SK-N-SH treated with all-trans-retinoic acid at 6 μM for 48 hours (cell line): ENCODE data around the gene AGAP5.

Experiments used
- ATAC-seq: fragments of 200-7000 bp; cut with Tn5 transposase; 3 replicates; pipeline ENCODE4 v1.9.1; 2020; ENCODE audit warnings: mild to moderate bottlenecking, moderate library complexity
- CSDC2 ChIP-seq: fragments of 250-450 bp; sonication (Bioruptor Pico); IDR thresholded peaks from 2 replicates; pipeline ENCODE4 v1.5.0; 2020; ENCODE audit warnings: mild to moderate bottlenecking, moderate library complexity
- PPARA ChIP-seq: fragments of 250-450 bp; sonication (Bioruptor Pico); IDR thresholded peaks from 2 replicates; pipeline ENCODE4 v1.5.0; 2020; ENCODE audit warnings: mild to moderate bottlenecking, borderline replicate concordance
- ZNF565 ChIP-seq: fragments of 450-650 bp; formaldehyde crosslinking; conservative IDR thresholded peaks from 2 replicates; pipeline ENCODE4 v1.5.0; 2020; ENCODE audit warnings: low read depth, mild to moderate bottlenecking, moderate library complexity
- TF ChIP-seq, protein P1 (sequence below): fragments of 250-450 bp; sonication (Bioruptor Pico); IDR thresholded peaks from 2 replicates; pipeline ENCODE4 v1.5.0; 2020; ENCODE audit warnings: mild to moderate bottlenecking, moderate library complexity
- TF ChIP-seq, protein P2 (sequence below): fragments of 250-450 bp; sonication (Bioruptor Pico); IDR thresholded peaks from 2 replicates; pipeline ENCODE4 v1.8.0; 2021; ENCODE audit warnings: low read depth, mild to moderate bottlenecking, moderate library complexity, borderline replicate concordance

AGAP5 gene

DNA sequence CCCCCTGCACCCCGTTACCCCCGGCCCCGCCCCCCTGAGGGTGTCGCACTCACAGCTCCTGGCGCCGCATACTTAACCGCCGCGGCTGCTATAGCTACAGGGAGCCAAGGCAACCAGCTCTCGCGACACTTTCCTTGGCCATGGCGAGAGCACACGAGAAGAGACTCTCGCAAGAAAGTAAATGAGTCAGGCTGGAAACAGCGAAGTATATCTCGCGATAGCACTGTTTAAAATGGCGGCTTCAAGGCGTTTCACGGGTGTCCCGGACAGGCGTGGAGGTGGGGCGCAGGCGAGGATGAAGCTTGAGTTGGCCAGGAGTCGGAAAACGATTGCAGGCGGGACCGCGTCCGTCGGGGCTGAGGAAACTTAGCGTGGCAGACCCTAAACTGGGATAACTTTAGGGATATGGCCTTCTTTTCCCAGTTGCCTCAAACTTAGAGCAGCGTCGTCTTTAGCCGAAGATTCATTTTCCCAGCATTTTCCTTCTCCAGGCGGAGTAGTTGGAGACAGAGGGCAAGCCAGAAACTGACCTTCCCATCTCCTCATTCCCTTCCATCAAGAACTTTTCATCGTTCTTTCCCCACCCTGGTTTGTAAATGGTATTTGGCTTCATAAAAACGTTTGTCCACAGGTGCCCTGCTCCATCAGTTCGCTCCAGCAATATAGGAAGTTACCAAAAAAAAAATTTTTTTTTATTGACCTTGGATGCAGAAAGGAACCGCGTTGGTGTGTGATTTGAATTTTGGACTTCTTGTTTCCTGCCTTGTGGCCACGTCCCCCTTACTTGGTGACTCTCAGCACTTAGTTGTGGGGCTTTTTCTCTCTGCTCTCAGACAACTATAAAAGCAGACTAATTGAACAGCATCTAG, 71.8 kb downstream of the AGAP5 start:
- ATAC-seq, result peak; percentile 97
- TF ChIP-seq ZNF565 (CRISPR knock-in tag) (0 out of 2 replicates have a peak, but pooled peaks have one; percentile 32), CSDC2 (CRISPR knock-in tag) (no peak)
- TF ChIP-seq, all 23 proteins: peak for 1

DNA sequence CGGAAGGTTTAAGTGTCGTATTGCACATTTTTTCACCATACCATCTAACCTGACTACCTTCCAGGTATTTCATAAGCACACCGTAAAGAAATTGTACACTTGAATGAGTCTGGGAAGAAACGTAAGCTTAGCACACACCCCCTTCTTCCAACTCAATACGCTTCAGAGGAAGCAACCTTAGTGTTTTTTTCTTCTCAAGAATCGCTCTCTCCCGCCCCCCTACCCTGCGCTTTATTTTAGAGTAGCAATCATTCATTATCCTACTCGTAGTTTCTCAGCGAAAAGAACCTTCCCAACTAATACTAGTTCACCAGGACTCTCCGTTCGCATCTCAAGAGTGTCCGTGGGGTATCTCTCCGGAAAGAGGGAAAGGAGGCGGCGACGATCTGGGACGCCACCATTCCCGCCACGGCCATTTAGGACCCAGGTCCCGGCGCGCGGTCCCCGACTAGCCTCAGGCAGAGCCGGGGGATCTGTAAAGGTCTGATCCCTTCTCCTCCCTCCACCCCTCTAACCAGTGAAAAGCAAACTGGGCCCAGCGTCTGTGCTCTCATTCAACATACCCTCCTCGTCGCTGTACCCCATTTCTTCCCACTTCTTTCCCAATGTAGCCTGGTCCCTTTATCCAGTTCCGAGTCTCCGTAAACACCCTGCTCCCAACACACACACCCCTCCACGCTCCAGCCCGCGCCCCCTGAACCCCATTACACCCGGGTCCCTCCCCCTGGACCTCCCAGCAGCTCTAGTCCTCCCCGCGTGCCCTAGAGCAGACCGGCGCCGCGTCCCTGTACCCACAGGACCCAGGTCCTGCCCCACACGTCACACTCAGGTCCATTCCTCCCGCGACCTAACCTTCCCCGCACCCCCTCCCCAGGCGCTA, 72.7 kb downstream of the AGAP5 start:
- TF ChIP-seq, protein P1, sequence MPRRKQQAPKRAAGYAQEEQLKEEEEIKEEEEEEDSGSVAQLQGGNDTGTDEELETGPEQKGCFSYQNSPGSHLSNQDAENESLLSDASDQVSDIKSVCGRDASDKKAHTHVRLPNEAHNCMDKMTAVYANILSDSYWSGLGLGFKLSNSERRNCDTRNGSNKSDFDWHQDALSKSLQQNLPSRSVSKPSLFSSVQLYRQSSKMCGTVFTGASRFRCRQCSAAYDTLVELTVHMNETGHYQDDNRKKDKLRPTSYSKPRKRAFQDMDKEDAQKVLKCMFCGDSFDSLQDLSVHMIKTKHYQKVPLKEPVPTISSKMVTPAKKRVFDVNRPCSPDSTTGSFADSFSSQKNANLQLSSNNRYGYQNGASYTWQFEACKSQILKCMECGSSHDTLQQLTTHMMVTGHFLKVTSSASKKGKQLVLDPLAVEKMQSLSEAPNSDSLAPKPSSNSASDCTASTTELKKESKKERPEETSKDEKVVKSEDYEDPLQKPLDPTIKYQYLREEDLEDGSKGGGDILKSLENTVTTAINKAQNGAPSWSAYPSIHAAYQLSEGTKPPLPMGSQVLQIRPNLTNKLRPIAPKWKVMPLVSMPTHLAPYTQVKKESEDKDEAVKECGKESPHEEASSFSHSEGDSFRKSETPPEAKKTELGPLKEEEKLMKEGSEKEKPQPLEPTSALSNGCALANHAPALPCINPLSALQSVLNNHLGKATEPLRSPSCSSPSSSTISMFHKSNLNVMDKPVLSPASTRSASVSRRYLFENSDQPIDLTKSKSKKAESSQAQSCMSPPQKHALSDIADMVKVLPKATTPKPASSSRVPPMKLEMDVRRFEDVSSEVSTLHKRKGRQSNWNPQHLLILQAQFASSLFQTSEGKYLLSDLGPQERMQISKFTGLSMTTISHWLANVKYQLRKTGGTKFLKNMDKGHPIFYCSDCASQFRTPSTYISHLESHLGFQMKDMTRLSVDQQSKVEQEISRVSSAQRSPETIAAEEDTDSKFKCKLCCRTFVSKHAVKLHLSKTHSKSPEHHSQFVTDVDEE (CRISPR knock-in tag), result no peak
- no peak for TF ChIP-seq PPARA
- TF ChIP-seq, protein P2, sequence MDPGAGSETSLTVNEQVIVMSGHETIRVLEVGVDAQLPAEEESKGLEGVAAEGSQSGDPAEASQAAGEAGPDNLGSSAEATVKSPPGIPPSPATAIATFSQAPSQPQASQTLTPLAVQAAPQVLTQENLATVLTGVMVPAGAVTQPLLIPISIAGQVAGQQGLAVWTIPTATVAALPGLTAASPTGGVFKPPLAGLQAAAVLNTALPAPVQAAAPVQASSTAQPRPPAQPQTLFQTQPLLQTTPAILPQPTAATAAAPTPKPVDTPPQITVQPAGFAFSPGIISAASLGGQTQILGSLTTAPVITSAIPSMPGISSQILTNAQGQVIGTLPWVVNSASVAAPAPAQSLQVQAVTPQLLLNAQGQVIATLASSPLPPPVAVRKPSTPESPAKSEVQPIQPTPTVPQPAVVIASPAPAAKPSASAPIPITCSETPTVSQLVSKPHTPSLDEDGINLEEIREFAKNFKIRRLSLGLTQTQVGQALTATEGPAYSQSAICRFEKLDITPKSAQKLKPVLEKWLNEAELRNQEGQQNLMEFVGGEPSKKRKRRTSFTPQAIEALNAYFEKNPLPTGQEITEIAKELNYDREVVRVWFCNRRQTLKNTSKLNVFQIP (CRISPR knock-in tag), result no peak
- ATAC-seq, result peak; percentile 87
